Loucy (cell line): ENCODE results near the gene KIAA1549.

Source experiments
- H2AFZ ChIP-seq: fragments of 200-600 bp; sonication (generic); 2 replicates; pipeline ENCODE4 v1.6.0; 2016; ENCODE audit warnings: antibody characterized with exemption, mild to moderate bottlenecking, low read length, moderate library complexity
- H3F3A ChIP-seq: fragments of 200-600 bp; 2 replicates; pipeline ENCODE4 v1.6.0; 2016; ENCODE audit warnings: antibody characterized with exemption, low read depth, mild to moderate bottlenecking
- H3K27me3 ChIP-seq: fragments of 200-600 bp; sonication (generic); 2 replicates; pipeline ENCODE4 v1.6.1; 2014; ENCODE audit warnings: low read length, mild to moderate bottlenecking; ENCODE audit not compliant: insufficient read depth, poor library complexity, severe bottlenecking
- H3K36me3 ChIP-seq: fragments of 200-600 bp; sonication (generic); 2 replicates; pipeline ENCODE4 v1.6.1; 2016; ENCODE audit warnings: low read length; ENCODE audit not compliant: insufficient read depth
- H3K4me1 ChIP-seq: fragments of 200-600 bp; sonication (generic); 2 replicates; pipeline ENCODE4 v1.5.1; 2014; ENCODE audit warnings: low read length, mild to moderate bottlenecking; ENCODE audit not compliant: insufficient read depth, poor library complexity, severe bottlenecking
- H3K4me2 ChIP-seq: fragments of 200-600 bp; sonication (generic); 2 replicates; pipeline ENCODE4 v1.6.0; 2014; ENCODE audit warnings: antibody characterized with exemption, low read length, low read depth, mild to moderate bottlenecking; ENCODE audit not compliant: poor library complexity, severe bottlenecking
- H3K4me3 ChIP-seq: fragments of 200-600 bp; sonication (generic); 2 replicates; pipeline ENCODE4 v1.5.1; 2014; ENCODE audit warnings: low read length, mild to moderate bottlenecking, mixed read lengths; ENCODE audit not compliant: poor library complexity, severe bottlenecking
- H3K79me2 ChIP-seq: fragments of 200-600 bp; sonication (generic); 2 replicates; pipeline ENCODE4 v1.6.1; 2014; ENCODE audit warnings: low read length; ENCODE audit not compliant: insufficient read depth
- H3K9ac ChIP-seq: fragments of 200-600 bp; sonication (generic); 2 replicates; pipeline ENCODE4 v1.6.0; 2014; ENCODE audit warnings: mild to moderate bottlenecking, low read depth, low read length, moderate library complexity; ENCODE audit not compliant: poor library complexity, severe bottlenecking
- H3K9me2 ChIP-seq: fragments of 200-600 bp; sonication (generic); replicated peaks from 2 replicates; pipeline ENCODE4 v1.6.1; 2016; ENCODE audit warnings: low read depth, low read length, mixed read lengths
- H3K9me3 ChIP-seq: fragments of 200-600 bp; sonication (generic); 2 replicates; pipeline ENCODE4 v1.6.1; 2014; ENCODE audit warnings: mild to moderate bottlenecking, antibody characterized with exemption, low read length, low read depth; ENCODE audit not compliant: insufficient read depth
- H4K20me1 ChIP-seq: fragments of 200-600 bp; sonication (generic); 2 replicates; pipeline ENCODE4 v1.6.0; 2014; ENCODE audit warnings: antibody characterized with exemption, low read length, mild to moderate bottlenecking; ENCODE audit not compliant: insufficient read depth, poor library complexity, severe bottlenecking
- EZH2phosphoT487 ChIP-seq: fragments of 200-600 bp; IDR thresholded peaks from 2 replicates; pipeline ENCODE4 v1.6.1; 2018; ENCODE audit warnings: antibody characterized with exemption, mild to moderate bottlenecking, moderate library complexity, borderline replicate concordance
- TF ChIP-seq, protein P1 (sequence below): fragments of 200-600 bp; sonication (generic); conservative IDR thresholded peaks from 2 replicates; pipeline ENCODE4 v1.5.1; 2014; ENCODE audit warnings: mild to moderate bottlenecking, antibody characterized with exemption, low read length

The KIAA1549 gene

DNA sequence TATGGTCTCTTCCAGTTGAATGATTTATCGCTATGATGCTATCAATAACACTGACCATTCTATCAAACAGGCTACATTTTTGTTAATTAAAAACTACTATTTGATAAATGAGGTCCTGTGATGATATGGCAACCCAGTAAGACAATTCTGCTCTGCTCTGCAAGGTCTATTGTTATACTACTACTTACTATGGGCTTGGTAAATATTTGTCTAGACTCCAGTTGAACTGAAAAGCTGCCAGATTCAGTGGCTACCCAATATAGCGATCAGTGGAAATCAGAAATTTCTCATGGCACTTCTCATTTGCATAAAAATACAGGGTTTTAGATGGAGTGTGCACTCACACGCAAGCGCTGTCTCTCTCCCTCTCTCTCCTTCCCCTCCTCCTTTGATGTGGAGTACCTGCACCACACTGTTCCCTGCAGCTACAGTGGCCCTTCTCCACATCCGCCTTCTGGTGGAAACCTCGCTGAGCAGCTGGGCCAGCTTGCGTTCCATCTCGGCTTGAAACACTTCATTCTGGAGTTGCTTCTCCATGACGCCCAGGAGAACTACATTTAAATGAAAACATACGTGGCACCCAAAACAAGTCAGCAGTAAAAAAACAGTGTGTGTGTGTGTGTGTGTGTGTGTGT is 77.9 kb downstream of the KIAA1549 start:
- TF ChIP-seq EZH2phosphoT487 = no peak
- no peaks in the 10 kb centered on the region for H4K20me1 ChIP-seq
- H3K9me2 ChIP-seq = no peaks in the 10 kb centered on the region
- peak overlapping the region; percentile 54 for H3K4me2 ChIP-seq
- H3K36me3 ChIP-seq = peaks cover 46% of the 10 kb centered on the region; the same call in 1 of the 2 replicates
- H3K27me3 ChIP-seq = no peaks in the 10 kb centered on the region
- H3K9ac ChIP-seq = no peak overlapping the region
- H3K9me3 ChIP-seq = no peaks in the 10 kb centered on the region
- H3K79me2 ChIP-seq = no peaks in the 10 kb centered on the region
- H3K4me1 ChIP-seq = peaks cover 32% of the 10 kb centered on the region
- peak overlapping the region; percentile 41 for H3K4me3 ChIP-seq
- no peaks in the 10 kb centered on the region for H3F3A ChIP-seq
- no peak overlapping the region for H2AFZ ChIP-seq

DNA sequence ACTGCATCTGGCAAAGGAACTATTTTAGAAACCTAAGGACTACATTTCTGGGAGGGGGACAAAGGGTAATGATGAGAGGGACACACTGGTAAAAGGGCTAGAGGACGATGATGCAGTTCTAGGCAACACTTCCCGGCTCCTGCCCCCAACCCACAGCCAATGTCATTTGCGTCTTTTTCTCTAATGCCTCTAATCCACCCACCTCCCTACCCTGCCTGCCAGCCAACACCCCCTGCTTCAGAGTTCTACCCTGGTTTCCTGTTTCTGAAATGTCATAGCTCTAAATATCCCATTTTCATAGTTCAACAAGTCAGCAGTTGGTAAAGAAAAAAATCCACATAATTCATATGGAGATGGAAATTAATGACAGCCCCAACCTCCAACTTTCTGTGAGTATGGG is 79.0 kb downstream of the KIAA1549 start:
- H4K20me1 ChIP-seq = no peaks in the 10 kb centered on the region
- no peaks in the 10 kb centered on the region for H3K79me2 ChIP-seq
- no peak overlapping the region for H3K4me3 ChIP-seq
- H3F3A ChIP-seq = no peaks in the 10 kb centered on the region
- peaks cover 36% of the 10 kb centered on the region; the same call in 1 of the 2 replicates for H3K36me3 ChIP-seq
- H3K27me3 ChIP-seq = no peaks in the 10 kb centered on the region
- H2AFZ ChIP-seq = no peak overlapping the region
- H3K9me3 ChIP-seq = no peaks in the 10 kb centered on the region
- H3K4me2 ChIP-seq = no peak overlapping the region
- H3K9me2 ChIP-seq = no peaks in the 10 kb centered on the region
- H3K9ac ChIP-seq = no peak overlapping the region
- H3K4me1 ChIP-seq = peaks cover 32% of the 10 kb centered on the region
- no peak for TF ChIP-seq EZH2phosphoT487
- TF ChIP-seq, protein P1, sequence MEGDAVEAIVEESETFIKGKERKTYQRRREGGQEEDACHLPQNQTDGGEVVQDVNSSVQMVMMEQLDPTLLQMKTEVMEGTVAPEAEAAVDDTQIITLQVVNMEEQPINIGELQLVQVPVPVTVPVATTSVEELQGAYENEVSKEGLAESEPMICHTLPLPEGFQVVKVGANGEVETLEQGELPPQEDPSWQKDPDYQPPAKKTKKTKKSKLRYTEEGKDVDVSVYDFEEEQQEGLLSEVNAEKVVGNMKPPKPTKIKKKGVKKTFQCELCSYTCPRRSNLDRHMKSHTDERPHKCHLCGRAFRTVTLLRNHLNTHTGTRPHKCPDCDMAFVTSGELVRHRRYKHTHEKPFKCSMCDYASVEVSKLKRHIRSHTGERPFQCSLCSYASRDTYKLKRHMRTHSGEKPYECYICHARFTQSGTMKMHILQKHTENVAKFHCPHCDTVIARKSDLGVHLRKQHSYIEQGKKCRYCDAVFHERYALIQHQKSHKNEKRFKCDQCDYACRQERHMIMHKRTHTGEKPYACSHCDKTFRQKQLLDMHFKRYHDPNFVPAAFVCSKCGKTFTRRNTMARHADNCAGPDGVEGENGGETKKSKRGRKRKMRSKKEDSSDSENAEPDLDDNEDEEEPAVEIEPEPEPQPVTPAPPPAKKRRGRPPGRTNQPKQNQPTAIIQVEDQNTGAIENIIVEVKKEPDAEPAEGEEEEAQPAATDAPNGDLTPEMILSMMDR = no peak

DNA sequence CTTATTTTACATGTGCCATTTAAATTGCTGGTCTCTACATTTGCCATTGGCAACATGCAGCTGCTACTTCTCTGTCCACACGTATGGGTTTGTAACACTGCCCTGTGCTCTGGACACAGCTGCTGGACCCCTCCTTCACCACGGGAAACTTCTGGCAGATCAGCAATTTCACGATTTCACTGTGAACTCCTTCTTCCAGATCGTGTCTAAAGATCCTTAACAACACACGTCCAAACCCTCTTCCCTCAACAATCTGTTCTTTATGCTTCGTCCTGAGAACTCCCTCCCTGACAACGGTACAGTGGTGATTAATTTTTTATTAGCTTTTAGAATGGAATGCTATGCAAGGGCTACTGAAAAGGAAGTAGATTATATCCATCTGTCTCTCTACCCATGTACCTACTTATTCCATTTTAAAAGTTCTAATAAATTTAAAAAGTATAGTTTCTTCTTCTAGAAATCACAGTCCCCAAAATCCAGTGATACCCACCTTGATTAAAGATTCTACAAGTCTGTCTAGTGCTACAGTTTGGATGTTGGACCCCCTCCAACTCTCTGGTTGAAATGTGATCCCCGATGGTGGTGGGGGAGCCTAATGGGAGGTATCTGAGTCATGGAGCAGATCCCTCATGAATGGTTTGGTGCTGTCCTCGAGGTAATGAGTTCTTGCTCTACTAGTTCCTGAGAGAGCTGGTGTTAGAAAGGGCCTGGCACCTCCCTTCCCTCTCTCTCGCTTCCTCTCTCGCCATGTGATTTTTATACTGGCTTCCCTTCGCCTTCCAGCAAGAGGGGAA is 81.0 kb downstream of the KIAA1549 start:
- no peaks in the 10 kb centered on the region for H3K9me3 ChIP-seq
- peaks cover 32% of the 10 kb centered on the region for H3K4me1 ChIP-seq
- H3K9ac ChIP-seq = no peak overlapping the region
- no peaks in the 10 kb centered on the region for H3K9me2 ChIP-seq
- H3K4me2 ChIP-seq = no peak overlapping the region
- TF ChIP-seq, protein P1 = no peak
- no peak for TF ChIP-seq EZH2phosphoT487
- no peak overlapping the region for H2AFZ ChIP-seq
- H3K36me3 ChIP-seq = peaks cover 33% of the 10 kb centered on the region; the same call in 1 of the 2 replicates
- no peaks in the 10 kb centered on the region for H3K79me2 ChIP-seq
- H3F3A ChIP-seq = no peaks in the 10 kb centered on the region
- H3K4me3 ChIP-seq = no peak overlapping the region
- no peaks in the 10 kb centered on the region for H4K20me1 ChIP-seq
- no peaks in the 10 kb centered on the region for H3K27me3 ChIP-seq
